GM23338 (cell line): ENCODE data around the gene PARD3. TPM values are rescaled to one million over a fixed set of nuclear protein-coding genes. Genes with fewer than 3 reads are reported as not detected.

ENCODE experiments used
- ATAC-seq: fragments of 200-7000 bp; cut with Tn5 transposase; 3 replicates; pipeline ENCODE4 v1.9.1; 2020
- DNase-seq: peaks from one replicate; pipeline ENCODE4 v3.0.0-alpha.2; 2015; ENCODE audit warnings: low spot score
- H2AFZ ChIP-seq: fragments of 200-600 bp; sonication (generic); 2 replicates; pipeline ENCODE4 v1.8.0; 2016; ENCODE audit warnings: antibody characterized with exemption, mild to moderate bottlenecking, moderate library complexity
- H3F3A ChIP-seq: fragments of 200-600 bp; sonication (generic); replicated peaks from 2 replicates; pipeline ENCODE4 v1.8.0; 2017; ENCODE audit warnings: antibody characterized with exemption, mixed run types, low read depth
- H3K27ac ChIP-seq: fragments of 200-600 bp; sonication (generic); 2 replicates; pipeline ENCODE4 v1.6.1; 2016; ENCODE audit warnings: low read depth
- H3K27me3 ChIP-seq: fragments of 200-600 bp; sonication (generic); 2 replicates; pipeline ENCODE4 v1.8.0; 2016; ENCODE audit warnings: mild to moderate bottlenecking, mixed run types, moderate library complexity; ENCODE audit not compliant: insufficient read depth
- H3K36me3 ChIP-seq: fragments of 200-600 bp; sonication (generic); 2 replicates; pipeline ENCODE4 v1.8.0; 2016; ENCODE audit warnings: mild to moderate bottlenecking; ENCODE audit not compliant: insufficient read depth
- H3K4me1 ChIP-seq: fragments of 200-600 bp; sonication (generic); 2 replicates; pipeline ENCODE4 v1.8.0; 2016; ENCODE audit warnings: mild to moderate bottlenecking, moderate library complexity; ENCODE audit not compliant: insufficient read depth
- H3K4me2 ChIP-seq: fragments of 200-600 bp; sonication (generic); 2 replicates; pipeline ENCODE4 v1.7.1; 2017; ENCODE audit warnings: mixed run types
- H3K4me3 ChIP-seq: fragments of 200-600 bp; sonication (generic); 2 replicates; pipeline ENCODE4 v1.6.1; 2016; ENCODE audit warnings: mixed run types
- H3K79me2 ChIP-seq: fragments of 200-600 bp; sonication (generic); replicated peaks from 2 replicates; pipeline ENCODE4 v1.8.0; 2017; ENCODE audit warnings: mild to moderate bottlenecking; ENCODE audit not compliant: insufficient read depth
- H3K9me2 ChIP-seq: fragments of 200-600 bp; sonication (generic); 2 replicates; pipeline ENCODE4 v1.8.0; 2017; ENCODE audit not compliant: insufficient read depth
- H4K20me1 ChIP-seq: fragments of 200-600 bp; sonication (generic); replicated peaks from 2 replicates; pipeline ENCODE4 v1.8.0; 2017; ENCODE audit warnings: mild to moderate bottlenecking; ENCODE audit not compliant: insufficient read depth
- H3K27ac Mint-ChIP-seq: 2 replicates; pipeline ENCODE4 v1.8.0; 2020; ENCODE audit warnings: inconsistent platforms, mild to moderate bottlenecking, moderate library complexity, mixed read lengths
- H3K27me3 Mint-ChIP-seq: 3 replicates; pipeline ENCODE4 v1.8.0; 2022; ENCODE audit warnings: low read depth, mild to moderate bottlenecking, moderate library complexity, mixed read lengths, inconsistent platforms; ENCODE audit not compliant: insufficient read depth, poor library complexity
- H3K36me3 Mint-ChIP-seq: 3 replicates; pipeline ENCODE4 v1.8.0; 2021; ENCODE audit warnings: low read depth, mild to moderate bottlenecking, inconsistent platforms, moderate library complexity, mixed read lengths
- H3K4me1 Mint-ChIP-seq: 3 replicates; pipeline ENCODE4 v1.8.0; 2020; ENCODE audit warnings: mild to moderate bottlenecking, inconsistent platforms, mixed read lengths
- H3K4me3 Mint-ChIP-seq: 3 replicates; pipeline ENCODE4 v1.8.0; 2021; ENCODE audit warnings: moderate library complexity, mild to moderate bottlenecking, inconsistent platforms, mixed read lengths
- H3K9me3 Mint-ChIP-seq: 3 replicates; pipeline ENCODE4 v1.8.0; 2020; ENCODE audit warnings: moderate library complexity, mild to moderate bottlenecking, inconsistent platforms, mixed read lengths
- CREB1 ChIP-seq: fragments of 250-450 bp; sonication (Bioruptor Pico); IDR thresholded peaks from 2 replicates; pipeline ENCODE4 v1.5.0; 2020; ENCODE audit warnings: low read depth, mild to moderate bottlenecking, moderate library complexity
- EZH2 ChIP-seq: fragments of 200-600 bp; sonication (generic); IDR thresholded peaks from one replicate; pipeline ENCODE4 v1.8.0; 2017; ENCODE audit warnings: antibody characterized with exemption, mild to moderate bottlenecking, low read depth; ENCODE audit not compliant: unreplicated experiment
- EZH2phosphoT487 ChIP-seq: fragments of 200-600 bp; sonication (generic); IDR thresholded peaks from one replicate; pipeline ENCODE4 v1.8.1; 2018; ENCODE audit warnings: antibody characterized with exemption; ENCODE audit not compliant: unreplicated experiment
- JUNB ChIP-seq: IDR thresholded peaks from one replicate; pipeline ENCODE4 v1.6.1; 2016; ENCODE audit warnings: antibody characterized with exemption; ENCODE audit not compliant: unreplicated experiment
- NANOG ChIP-seq: IDR thresholded peaks from 2 replicates; pipeline ENCODE4 v1.6.1; 2016; ENCODE audit warnings: antibody characterized with exemption, borderline replicate concordance
- POLR2AphosphoS5 ChIP-seq: IDR thresholded peaks from 2 replicates; pipeline ENCODE4 v1.6.1; 2016; ENCODE audit warnings: antibody characterized with exemption, low read depth
- STAT1 ChIP-seq: IDR thresholded peaks from one replicate; pipeline ENCODE4 v1.6.1; 2016; ENCODE audit warnings: antibody characterized with exemption; ENCODE audit not compliant: unreplicated experiment
- ZNF114 ChIP-seq: fragments of 250-450 bp; sonication (Bioruptor Pico); IDR thresholded peaks from 2 replicates; pipeline ENCODE4 v1.5.0; 2020; ENCODE audit warnings: mild to moderate bottlenecking, moderate library complexity
- ZNF331 ChIP-seq: fragments of 250-450 bp; sonication (Bioruptor Pico); IDR thresholded peaks from 2 replicates; pipeline ENCODE4 v1.5.0; 2020; ENCODE audit warnings: low read depth, mild to moderate bottlenecking, moderate library complexity
- ZNF462 ChIP-seq: fragments of 250-450 bp; sonication (Bioruptor Pico); IDR thresholded peaks from 2 replicates; pipeline ENCODE4 v1.5.0; 2020; ENCODE audit warnings: mild to moderate bottlenecking, moderate library complexity
- polyA plus RNA-seq: library from polyadenylated mRNA; unstranded; fragments of >200 nt; fragmentation: Nextera tagmentation; extraction: Ambion mirVana; gene quantifications from 2 replicates; pipeline ENCODE4 v1.2.1, GENCODE V29; 2016
- total RNA-seq: library from RNA; depleted of rRNA; stranded (reverse); fragments of >200 nt; shearing (Covaris generic); gene quantifications from 2 replicates; pipeline ENCODE4 v1.2.3, GENCODE V29; 2014
- TF ChIP-seq, protein P1 (sequence below), 2 experiments: fragments of 200-600 bp in 1 of 2; sonication (generic) in 1 of 2; conservative IDR thresholded peaks; 2 replicates each; pipeline versions ENCODE4 v1.5.1 to v1.6.1; 2016 to 2017; ENCODE audit warnings: antibody characterized with exemption in 2 of 2, low read depth in 2 of 2, mild to moderate bottlenecking in 2 of 2, moderate library complexity in 1 of 2
- TF ChIP-seq, protein P2 (sequence below): IDR thresholded peaks from 2 replicates; pipeline ENCODE4 v1.6.1; 2016; ENCODE audit warnings: antibody characterized with exemption
- TF ChIP-seq, protein P3 (sequence below): IDR thresholded peaks from one replicate; pipeline ENCODE4 v1.6.1; 2018; ENCODE audit warnings: antibody characterized with exemption; ENCODE audit not compliant: unreplicated experiment

PARD3 gene
- total and polyA plus RNA-seq, 2 experiments from 2014 or later, result 30.2 to 51.4 TPM

GRCh38 chr10:34743814-34744213 lies 71.3 kb downstream of the PARD3 start (continued):
- no peak for TF ChIP-seq EZH2phosphoT487
- no peak for TF ChIP-seq EZH2
- TF ChIP-seq, protein P1, sequence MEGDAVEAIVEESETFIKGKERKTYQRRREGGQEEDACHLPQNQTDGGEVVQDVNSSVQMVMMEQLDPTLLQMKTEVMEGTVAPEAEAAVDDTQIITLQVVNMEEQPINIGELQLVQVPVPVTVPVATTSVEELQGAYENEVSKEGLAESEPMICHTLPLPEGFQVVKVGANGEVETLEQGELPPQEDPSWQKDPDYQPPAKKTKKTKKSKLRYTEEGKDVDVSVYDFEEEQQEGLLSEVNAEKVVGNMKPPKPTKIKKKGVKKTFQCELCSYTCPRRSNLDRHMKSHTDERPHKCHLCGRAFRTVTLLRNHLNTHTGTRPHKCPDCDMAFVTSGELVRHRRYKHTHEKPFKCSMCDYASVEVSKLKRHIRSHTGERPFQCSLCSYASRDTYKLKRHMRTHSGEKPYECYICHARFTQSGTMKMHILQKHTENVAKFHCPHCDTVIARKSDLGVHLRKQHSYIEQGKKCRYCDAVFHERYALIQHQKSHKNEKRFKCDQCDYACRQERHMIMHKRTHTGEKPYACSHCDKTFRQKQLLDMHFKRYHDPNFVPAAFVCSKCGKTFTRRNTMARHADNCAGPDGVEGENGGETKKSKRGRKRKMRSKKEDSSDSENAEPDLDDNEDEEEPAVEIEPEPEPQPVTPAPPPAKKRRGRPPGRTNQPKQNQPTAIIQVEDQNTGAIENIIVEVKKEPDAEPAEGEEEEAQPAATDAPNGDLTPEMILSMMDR (conservative IDR thresholded peaks at IDR 0.05; ENCODE audit: low read depth in 2 of 2), result no peak
- TF ChIP-seq ZNF331 (CRISPR knock-in tag), result no peak
- TF ChIP-seq POLR2AphosphoS5, result no peak
- no peak for TF ChIP-seq ZNF114 (CRISPR knock-in tag)
- no peak for TF ChIP-seq JUNB

- DNase-seq, result no peak
- no peak overlapping the region for H2AFZ ChIP-seq
- H3K79me2 ChIP-seq, result peaks cover 94% of the 10 kb centered on the region
- H3K4me1 Mint-ChIP-seq, result peaks cover 49% of the 10 kb centered on the region
- H3K4me2 ChIP-seq, result no peak overlapping the region
- no peaks in the 10 kb centered on the region for H3K36me3 ChIP-seq
- peaks cover 6% of the 10 kb centered on the region for H3K27me3 Mint-ChIP-seq
- no peak overlapping the region for H3K27ac ChIP-seq
- 0 out of 2 replicates have a peak overlapping the region, but pooled peaks have one; percentile 20 for H3K27ac Mint-ChIP-seq
- H3K4me1 ChIP-seq, result peaks cover 28% of the 10 kb centered on the region
- no peaks in the 10 kb centered on the region for H3K27me3 ChIP-seq
- no peak overlapping the region for H3K4me3 Mint-ChIP-seq
- H3K36me3 Mint-ChIP-seq, result no peaks in the 10 kb centered on the region
- no peaks in the 10 kb centered on the region for H3K9me3 Mint-ChIP-seq
- no peak for ATAC-seq
- H3F3A ChIP-seq, result no peaks in the 10 kb centered on the region
- H3K4me3 ChIP-seq, result no peak overlapping the region
- H4K20me1 ChIP-seq, result peaks cover 12% of the 10 kb centered on the region
- no peaks in the 10 kb centered on the region for H3K9me2 ChIP-seq
- TF ChIP-seq NANOG (no peak), ZNF331 (CRISPR knock-in tag) (no peak), ZNF462 (no peak), EZH2 (no peak), CREB1 (CRISPR knock-in tag) (no peak), JUNB (no peak), EZH2phosphoT487 (no peak), STAT1 (no peak), POLR2AphosphoS5 (no peak), ZNF114 (CRISPR knock-in tag) (no peak)
- TF ChIP-seq, protein P2, sequence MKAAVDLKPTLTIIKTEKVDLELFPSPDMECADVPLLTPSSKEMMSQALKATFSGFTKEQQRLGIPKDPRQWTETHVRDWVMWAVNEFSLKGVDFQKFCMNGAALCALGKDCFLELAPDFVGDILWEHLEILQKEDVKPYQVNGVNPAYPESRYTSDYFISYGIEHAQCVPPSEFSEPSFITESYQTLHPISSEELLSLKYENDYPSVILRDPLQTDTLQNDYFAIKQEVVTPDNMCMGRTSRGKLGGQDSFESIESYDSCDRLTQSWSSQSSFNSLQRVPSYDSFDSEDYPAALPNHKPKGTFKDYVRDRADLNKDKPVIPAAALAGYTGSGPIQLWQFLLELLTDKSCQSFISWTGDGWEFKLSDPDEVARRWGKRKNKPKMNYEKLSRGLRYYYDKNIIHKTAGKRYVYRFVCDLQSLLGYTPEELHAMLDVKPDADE, result no peak
- TF ChIP-seq, protein P3, sequence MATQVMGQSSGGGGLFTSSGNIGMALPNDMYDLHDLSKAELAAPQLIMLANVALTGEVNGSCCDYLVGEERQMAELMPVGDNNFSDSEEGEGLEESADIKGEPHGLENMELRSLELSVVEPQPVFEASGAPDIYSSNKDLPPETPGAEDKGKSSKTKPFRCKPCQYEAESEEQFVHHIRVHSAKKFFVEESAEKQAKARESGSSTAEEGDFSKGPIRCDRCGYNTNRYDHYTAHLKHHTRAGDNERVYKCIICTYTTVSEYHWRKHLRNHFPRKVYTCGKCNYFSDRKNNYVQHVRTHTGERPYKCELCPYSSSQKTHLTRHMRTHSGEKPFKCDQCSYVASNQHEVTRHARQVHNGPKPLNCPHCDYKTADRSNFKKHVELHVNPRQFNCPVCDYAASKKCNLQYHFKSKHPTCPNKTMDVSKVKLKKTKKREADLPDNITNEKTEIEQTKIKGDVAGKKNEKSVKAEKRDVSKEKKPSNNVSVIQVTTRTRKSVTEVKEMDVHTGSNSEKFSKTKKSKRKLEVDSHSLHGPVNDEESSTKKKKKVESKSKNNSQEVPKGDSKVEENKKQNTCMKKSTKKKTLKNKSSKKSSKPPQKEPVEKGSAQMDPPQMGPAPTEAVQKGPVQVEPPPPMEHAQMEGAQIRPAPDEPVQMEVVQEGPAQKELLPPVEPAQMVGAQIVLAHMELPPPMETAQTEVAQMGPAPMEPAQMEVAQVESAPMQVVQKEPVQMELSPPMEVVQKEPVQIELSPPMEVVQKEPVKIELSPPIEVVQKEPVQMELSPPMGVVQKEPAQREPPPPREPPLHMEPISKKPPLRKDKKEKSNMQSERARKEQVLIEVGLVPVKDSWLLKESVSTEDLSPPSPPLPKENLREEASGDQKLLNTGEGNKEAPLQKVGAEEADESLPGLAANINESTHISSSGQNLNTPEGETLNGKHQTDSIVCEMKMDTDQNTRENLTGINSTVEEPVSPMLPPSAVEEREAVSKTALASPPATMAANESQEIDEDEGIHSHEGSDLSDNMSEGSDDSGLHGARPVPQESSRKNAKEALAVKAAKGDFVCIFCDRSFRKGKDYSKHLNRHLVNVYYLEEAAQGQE, result no peak
These were observed 72.6 kb downstream of the PARD3 start for GRCh38 chr10:34742456-34742855.
